ENCODE data around the gene BASP1.

Gene BASP1

GRCh38 chr5:17224858-17225511, 7.6 kb downstream of the BASP1 start:
- in situ Hi-C loops (cut with HindIII; ENCODE audit: low sequenced_read_pairs): loop anchor here (5.0 to 25.0 kb wide), 3 partner anchors 157 to 1062 kb away; no protein-coding TSS in a partner anchor
- no peak overlapping the region for H3K4me3 ChIP-seq (ENCODE audit: low read depth, low read length)
- no peak for DNase-seq (ENCODE audit: low read depth)
- TF ChIP-seq, protein P1, sequence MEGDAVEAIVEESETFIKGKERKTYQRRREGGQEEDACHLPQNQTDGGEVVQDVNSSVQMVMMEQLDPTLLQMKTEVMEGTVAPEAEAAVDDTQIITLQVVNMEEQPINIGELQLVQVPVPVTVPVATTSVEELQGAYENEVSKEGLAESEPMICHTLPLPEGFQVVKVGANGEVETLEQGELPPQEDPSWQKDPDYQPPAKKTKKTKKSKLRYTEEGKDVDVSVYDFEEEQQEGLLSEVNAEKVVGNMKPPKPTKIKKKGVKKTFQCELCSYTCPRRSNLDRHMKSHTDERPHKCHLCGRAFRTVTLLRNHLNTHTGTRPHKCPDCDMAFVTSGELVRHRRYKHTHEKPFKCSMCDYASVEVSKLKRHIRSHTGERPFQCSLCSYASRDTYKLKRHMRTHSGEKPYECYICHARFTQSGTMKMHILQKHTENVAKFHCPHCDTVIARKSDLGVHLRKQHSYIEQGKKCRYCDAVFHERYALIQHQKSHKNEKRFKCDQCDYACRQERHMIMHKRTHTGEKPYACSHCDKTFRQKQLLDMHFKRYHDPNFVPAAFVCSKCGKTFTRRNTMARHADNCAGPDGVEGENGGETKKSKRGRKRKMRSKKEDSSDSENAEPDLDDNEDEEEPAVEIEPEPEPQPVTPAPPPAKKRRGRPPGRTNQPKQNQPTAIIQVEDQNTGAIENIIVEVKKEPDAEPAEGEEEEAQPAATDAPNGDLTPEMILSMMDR (IDR thresholded peaks at IDR 0.05; ENCODE audit: low read depth, low read length, missing control alignments): no peak

- no peak overlapping the region for H3K4me3 ChIP-seq (ENCODE audit: low read depth, low read length)
- no peak for DNase-seq (ENCODE audit: low read depth)
- in situ Hi-C loops (cut with HindIII; ENCODE audit: low sequenced_read_pairs): loop anchor here (5.0 kb wide), 1 partner anchor 517 kb away; no protein-coding TSS in a partner anchor
- TF ChIP-seq, protein P1 (IDR thresholded peaks at IDR 0.05; ENCODE audit: low read depth, low read length, missing control alignments): no peak
Observed at GRCh38 chr5:17225520-17225919, 8.1 kb downstream of the BASP1 start.

DNA sequence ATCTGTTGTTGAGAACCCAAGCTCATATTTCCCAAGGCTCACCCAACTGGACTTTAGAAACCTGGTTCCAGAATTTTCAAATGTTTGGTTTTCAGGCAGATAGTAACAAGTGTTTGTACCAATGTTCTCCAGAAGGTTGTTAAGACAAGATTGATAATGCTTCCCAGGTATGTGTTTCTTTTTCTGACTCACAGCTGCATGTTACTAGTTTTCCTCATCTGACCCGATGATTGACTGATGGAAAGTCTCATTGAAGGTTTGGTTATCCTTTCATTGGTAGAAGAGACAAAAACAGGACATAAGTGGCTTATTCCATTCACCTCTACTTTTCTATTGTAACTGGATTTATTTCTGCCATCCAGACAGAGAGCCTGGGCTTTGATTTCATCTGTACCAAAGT, 10.4 kb downstream of the BASP1 start:
- in situ Hi-C loops (cut with HindIII; ENCODE audit: low sequenced_read_pairs): loop anchor here (5.0 kb wide), 1 partner anchor 514 kb away; no protein-coding TSS in a partner anchor
- H3K4me3 ChIP-seq (ENCODE audit: low read depth, low read length): no peak overlapping the region
- TF ChIP-seq, protein P1 (IDR thresholded peaks at IDR 0.05; ENCODE audit: low read depth, low read length, missing control alignments): no peak
- no peak for DNase-seq (ENCODE audit: low read depth)

GRCh38 chr5:17228821-17229291, 11.4 kb downstream of the BASP1 start:
- in situ Hi-C loops (cut with HindIII; ENCODE audit: low sequenced_read_pairs): loop anchor here (5.0 kb wide), 1 partner anchor 513 kb away; no protein-coding TSS in a partner anchor
- no peak for DNase-seq (ENCODE audit: low read depth)
- TF ChIP-seq, protein P1 (IDR thresholded peaks at IDR 0.05; ENCODE audit: low read depth, low read length, missing control alignments): no peak
- no peak overlapping the region for H3K4me3 ChIP-seq (ENCODE audit: low read depth, low read length)

DNA sequence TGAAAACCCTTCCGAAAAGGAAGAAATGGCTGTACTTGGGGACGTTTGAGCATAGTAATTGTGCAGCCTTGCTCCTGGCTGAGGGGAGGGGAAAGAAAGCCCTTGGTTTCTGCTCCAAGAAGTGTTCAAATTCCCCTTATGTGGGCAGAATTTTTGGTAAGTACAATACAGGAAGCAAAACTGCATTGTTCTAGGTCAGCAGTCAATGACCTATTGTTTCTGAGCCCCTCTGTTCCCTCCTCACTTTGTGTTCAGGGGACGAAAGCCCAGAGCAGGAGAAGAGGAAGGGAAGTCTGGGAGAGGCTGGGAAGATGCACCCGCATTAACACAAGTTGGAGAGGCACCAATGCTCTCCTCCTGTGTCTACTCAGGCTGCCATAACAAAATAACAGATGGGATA, 11.9 kb downstream of the BASP1 start:
- TF ChIP-seq, protein P1 (IDR thresholded peaks at IDR 0.05; ENCODE audit: low read depth, low read length, missing control alignments): no peak
- H3K4me3 ChIP-seq (ENCODE audit: low read depth, low read length): no peak overlapping the region
- no peak for DNase-seq (ENCODE audit: low read depth)
- in situ Hi-C loops (cut with HindIII; ENCODE audit: low sequenced_read_pairs): loop anchor here (5.0 kb wide), 1 partner anchor 513 kb away; no protein-coding TSS in a partner anchor

DNA sequence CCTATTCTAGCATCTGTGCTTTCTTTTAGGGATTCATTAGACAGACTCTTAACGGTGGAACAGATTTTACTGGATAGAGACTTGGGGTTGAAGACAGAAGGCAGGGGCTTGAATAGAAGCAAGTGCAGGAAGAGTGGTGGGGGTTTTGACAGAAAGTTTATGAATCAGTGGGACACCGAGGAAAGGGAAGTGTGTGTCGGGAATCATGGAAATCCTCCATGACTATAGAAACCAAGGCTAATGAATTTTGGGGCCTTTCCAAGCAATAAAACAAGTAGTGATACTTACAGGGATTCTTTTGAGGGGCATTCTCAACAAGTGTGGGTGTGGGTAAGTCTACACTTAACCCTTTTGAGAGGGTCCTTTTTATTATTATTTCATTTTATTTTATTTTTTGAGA, 12.8 kb downstream of the BASP1 start:
- in situ Hi-C loops (cut with HindIII; ENCODE audit: low sequenced_read_pairs): no loop called here
- TF ChIP-seq, protein P1 (IDR thresholded peaks at IDR 0.05; ENCODE audit: low read depth, low read length, missing control alignments): no peak
- DNase-seq (ENCODE audit: low read depth): no peak

More for the DNA sequence above, 12.8 kb downstream of the BASP1 start:
- no peak overlapping the region for H3K4me3 ChIP-seq (ENCODE audit: low read depth, low read length)

Measured in astrocyte of the cerebellum (primary cell).